Measurements from ENCODE around the gene CD180. TPM values are rescaled to one million over a fixed set of nuclear protein-coding genes. Genes with fewer than 3 reads are reported as not detected.

CD180 gene
- total and polyA plus RNA-seq, 9 of the 15 experiments (the other 6 are each of a cell fraction or from before 2014, with no cell fraction given), result 0.01 to 0.07 TPM; not detected in 7

DNA sequence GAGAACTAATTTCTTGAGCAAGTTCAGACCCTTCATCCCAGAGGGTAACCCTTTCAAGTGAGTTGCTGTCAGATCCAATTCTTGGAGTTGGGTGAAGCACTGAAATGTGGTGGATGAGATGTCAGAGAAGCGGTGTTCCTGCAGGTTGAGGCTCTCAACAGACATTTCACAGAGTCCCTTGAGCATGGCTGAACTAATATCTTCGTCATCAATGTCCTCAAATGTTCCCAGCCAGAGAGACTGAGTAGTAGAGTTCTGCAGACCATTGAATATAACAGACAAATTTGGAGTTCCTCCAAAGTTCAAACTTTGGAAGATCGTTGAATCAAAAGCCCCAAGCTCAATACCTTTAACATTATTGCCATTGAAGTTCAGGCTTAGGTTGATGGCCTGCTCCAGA is 12.7 kb downstream of the CD180 start:
- no peaks in the 10 kb centered on the region for H3K79me2 ChIP-seq (ENCODE audit: control insufficient read depth, insufficient read depth, low read length)
- FAIRE-seq (no peak), ATAC-seq (no peak), DNase-seq (ENCODE audit: extremely low read depth in 1 of 4, low spot score in 3 of 4) (no peak)
- H3K4me3 ChIP-seq, result no peak overlapping the region
- H3K27ac ChIP-seq (ENCODE audit: extremely low read depth, low read depth, low read length), result no peak overlapping the region
- H4K20me1 ChIP-seq (replicated peaks; ENCODE audit: control insufficient read depth, insufficient read depth, low read length), result no peaks in the 10 kb centered on the region; the same call in 1 of the 2 replicates
- no peaks in the 10 kb centered on the region for H3K36me3 ChIP-seq (ENCODE audit: control insufficient read depth, insufficient read depth, low read length)
- H3K9me3 ChIP-seq (replicated peaks; ENCODE audit: control insufficient read depth, insufficient read depth, low read depth, low read length), result no peaks in the 10 kb centered on the region
- H3K4me2 ChIP-seq (ENCODE audit: insufficient read depth, low read length), result no peak overlapping the region
- H3K9me1 ChIP-seq (ENCODE audit: control insufficient read depth, insufficient read depth, low read length), result no peaks in the 10 kb centered on the region
- ChIA-PET CTCF (ENCODE audit: low intra/inter-chr PET ratio) (no interaction called here), POLR2A (no interaction called here)
- no peak overlapping the region for H2AFZ ChIP-seq (ENCODE audit: low read depth, low read length)
- intact Hi-C loops (cut with micrococcal nuclease) (no loop called here), in situ Hi-C loops (cut with MboI) (no loop called here)
- no TSS peak for BruUV-seq (replicated peaks)
- 0% methylated on average over 3 of the region's 3 CpGs for WGBS (ENCODE audit: insufficient coverage, low coverage, missing lambda C conversion rate)
- H3K4me1 ChIP-seq (replicated peaks in 1 of 2; ENCODE audit: control insufficient read depth in 2 of 2, insufficient read depth in 2 of 2, low read length in 2 of 2), result no peaks in the 10 kb centered on the region
- no peak overlapping the region for H3K9ac ChIP-seq (ENCODE audit: insufficient read depth in 1 of 2, low read depth in 2 of 2, low read length in 2 of 2)
- H3K27me3 ChIP-seq (ENCODE audit: control insufficient read depth in 2 of 2, insufficient read depth in 2 of 2, low read length in 2 of 2), result peaks cover 12 to 16% of the 10 kb centered on the region in 2 experiments; a peak in 4 of 5 replicates
- TF ChIP-seq SRSF3 (IDR thresholded peaks at IDR 0.05; ENCODE audit: insufficient read depth, low read length), result no peak
- no peak for TF ChIP-seq PTBP1 (IDR thresholded peaks at IDR 0.05; ENCODE audit: low read depth, low read length)
- no peak for TF ChIP-seq CREB1 (IDR thresholded peaks at IDR 0.05)
- no peak for TF ChIP-seq CREB1 (CRISPR knock-in tag; IDR thresholded peaks at IDR 0.05)
- TF ChIP-seq, protein P1, sequence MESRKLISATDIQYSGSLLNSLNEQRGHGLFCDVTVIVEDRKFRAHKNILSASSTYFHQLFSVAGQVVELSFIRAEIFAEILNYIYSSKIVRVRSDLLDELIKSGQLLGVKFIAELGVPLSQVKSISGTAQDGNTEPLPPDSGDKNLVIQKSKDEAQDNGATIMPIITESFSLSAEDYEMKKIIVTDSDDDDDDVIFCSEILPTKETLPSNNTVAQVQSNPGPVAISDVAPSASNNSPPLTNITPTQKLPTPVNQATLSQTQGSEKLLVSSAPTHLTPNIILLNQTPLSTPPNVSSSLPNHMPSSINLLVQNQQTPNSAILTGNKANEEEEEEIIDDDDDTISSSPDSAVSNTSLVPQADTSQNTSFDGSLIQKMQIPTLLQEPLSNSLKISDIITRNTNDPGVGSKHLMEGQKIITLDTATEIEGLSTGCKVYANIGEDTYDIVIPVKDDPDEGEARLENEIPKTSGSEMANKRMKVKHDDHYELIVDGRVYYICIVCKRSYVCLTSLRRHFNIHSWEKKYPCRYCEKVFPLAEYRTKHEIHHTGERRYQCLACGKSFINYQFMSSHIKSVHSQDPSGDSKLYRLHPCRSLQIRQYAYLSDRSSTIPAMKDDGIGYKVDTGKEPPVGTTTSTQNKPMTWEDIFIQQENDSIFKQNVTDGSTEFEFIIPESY (CRISPR knock-in tag; IDR thresholded peaks at IDR 0.05), result no peak
- TF ChIP-seq PTRF (tag; IDR thresholded peaks at IDR 0.05), result no peak
- no peak for TF ChIP-seq ZNF699 (CRISPR knock-in tag; IDR thresholded peaks at IDR 0.05; ENCODE audit: insufficient replicate concordance)
- TF ChIP-seq TCF3 (CRISPR knock-in tag; IDR thresholded peaks at IDR 0.05), result no peak
- no peak for TF ChIP-seq HNRNPLL (IDR thresholded peaks at IDR 0.05; ENCODE audit: low read depth, low read length, poor library complexity, severe bottlenecking)
- TF ChIP-seq, protein P2, sequence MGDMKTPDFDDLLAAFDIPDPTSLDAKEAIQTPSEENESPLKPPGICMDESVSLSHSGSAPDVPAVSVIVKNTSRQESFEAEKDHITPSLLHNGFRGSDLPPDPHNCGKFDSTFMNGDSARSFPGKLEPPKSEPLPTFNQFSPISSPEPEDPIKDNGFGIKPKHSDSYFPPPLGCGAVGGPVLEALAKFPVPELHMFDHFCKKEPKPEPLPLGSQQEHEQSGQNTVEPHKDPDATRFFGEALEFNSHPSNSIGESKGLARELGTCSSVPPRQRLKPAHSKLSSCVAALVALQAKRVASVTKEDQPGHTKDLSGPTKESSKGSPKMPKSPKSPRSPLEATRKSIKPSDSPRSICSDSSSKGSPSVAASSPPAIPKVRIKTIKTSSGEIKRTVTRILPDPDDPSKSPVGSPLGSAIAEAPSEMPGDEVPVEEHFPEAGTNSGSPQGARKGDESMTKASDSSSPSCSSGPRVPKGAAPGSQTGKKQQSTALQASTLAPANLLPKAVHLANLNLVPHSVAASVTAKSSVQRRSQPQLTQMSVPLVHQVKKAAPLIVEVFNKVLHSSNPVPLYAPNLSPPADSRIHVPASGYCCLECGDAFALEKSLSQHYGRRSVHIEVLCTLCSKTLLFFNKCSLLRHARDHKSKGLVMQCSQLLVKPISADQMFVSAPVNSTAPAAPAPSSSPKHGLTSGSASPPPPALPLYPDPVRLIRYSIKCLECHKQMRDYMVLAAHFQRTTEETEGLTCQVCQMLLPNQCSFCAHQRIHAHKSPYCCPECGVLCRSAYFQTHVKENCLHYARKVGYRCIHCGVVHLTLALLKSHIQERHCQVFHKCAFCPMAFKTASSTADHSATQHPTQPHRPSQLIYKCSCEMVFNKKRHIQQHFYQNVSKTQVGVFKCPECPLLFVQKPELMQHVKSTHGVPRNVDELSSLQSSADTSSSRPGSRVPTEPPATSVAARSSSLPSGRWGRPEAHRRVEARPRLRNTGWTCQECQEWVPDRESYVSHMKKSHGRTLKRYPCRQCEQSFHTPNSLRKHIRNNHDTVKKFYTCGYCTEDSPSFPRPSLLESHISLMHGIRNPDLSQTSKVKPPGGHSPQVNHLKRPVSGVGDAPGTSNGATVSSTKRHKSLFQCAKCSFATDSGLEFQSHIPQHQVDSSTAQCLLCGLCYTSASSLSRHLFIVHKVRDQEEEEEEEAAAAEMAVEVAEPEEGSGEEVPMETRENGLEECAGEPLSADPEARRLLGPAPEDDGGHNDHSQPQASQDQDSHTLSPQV (IDR thresholded peaks at IDR 0.05), result no peak
- TF ChIP-seq, protein P3, sequence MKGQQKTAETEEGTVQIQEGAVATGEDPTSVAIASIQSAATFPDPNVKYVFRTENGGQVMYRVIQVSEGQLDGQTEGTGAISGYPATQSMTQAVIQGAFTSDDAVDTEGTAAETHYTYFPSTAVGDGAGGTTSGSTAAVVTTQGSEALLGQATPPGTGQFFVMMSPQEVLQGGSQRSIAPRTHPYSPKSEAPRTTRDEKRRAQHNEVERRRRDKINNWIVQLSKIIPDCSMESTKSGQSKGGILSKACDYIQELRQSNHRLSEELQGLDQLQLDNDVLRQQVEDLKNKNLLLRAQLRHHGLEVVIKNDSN (CRISPR knock-in tag; IDR thresholded peaks at IDR 0.05), result no peak
- no peak for TF ChIP-seq TFAM (CRISPR knock-in tag; conservative IDR thresholded peaks at IDR 0.05)
- TF ChIP-seq ZNF124 (CRISPR knock-in tag; IDR thresholded peaks at IDR 0.05), result no peak
- TF ChIP-seq MEF2A (IDR thresholded peaks at IDR 0.05; ENCODE audit: control insufficient read depth, low read depth, low read length), result no peak
- TF ChIP-seq CEBPG (CRISPR knock-in tag; IDR thresholded peaks at IDR 0.05), result no peak
- TF ChIP-seq CEBPG (tag; conservative IDR thresholded peaks at IDR 0.05 in 1 of 2, IDR thresholded peaks at IDR 0.05 in 1 of 2), result no peak
- TF ChIP-seq PYGO2 (tag; IDR thresholded peaks at IDR 0.05), result no peak

All from K562 (cell line).